K562 (cell line): ENCODE data around the gene ZNF24. TPM values are rescaled to one million over a fixed set of nuclear protein-coding genes. Genes with fewer than 3 reads are reported as not detected.

Experiments used
- ADNP ChIP-seq: fragments of 200-800 bp; sonication (Bioruptor generic); IDR thresholded peaks from 2 replicates; pipeline ENCODE4 v1.6.1; 2016; ENCODE audit warnings: missing genetic modification characterization, missing compliant biosample characterization
- CXXC5 ChIP-seq: fragments of 250-450 bp; sonication (Bioruptor Pico); IDR thresholded peaks from 2 replicates; pipeline ENCODE4 v1.8.0; 2022; ENCODE audit warnings: inconsistent platforms, mild to moderate bottlenecking, moderate library complexity
- ETV5 ChIP-seq: sonication (generic); formaldehyde crosslinking; IDR thresholded peaks from 2 replicates; pipeline ENCODE4 v1.4.0; 2020; ENCODE audit warnings: low read depth, mild to moderate bottlenecking, missing genetic modification reagents
- FOXM1 ChIP-seq, 2 experiments: fragments of 450-650 bp in 1 of 2; sonication (generic) in 1 of 2; formaldehyde crosslinking in 1 of 2; IDR thresholded peaks; 2 replicates each; pipeline versions ENCODE4 v1.6.1 to v1.9.0; 2017 to 2022; ENCODE audit warnings: low read depth in 2 of 2, mild to moderate bottlenecking in 2 of 2, missing genetic modification reagents in 1 of 2, moderate library complexity in 1 of 2
- FUS ChIP-seq: fragments of 200-400 bp; formaldehyde crosslinking; optimal IDR thresholded peaks from 2 replicates; pipeline ENCODE3; 2017; ENCODE audit warnings: low read depth, low read length
- HMGN3 ChIP-seq: IDR thresholded peaks from 2 replicates; pipeline ENCODE4 v1.6.1; 2011; ENCODE audit warnings: borderline replicate concordance, low read depth, mild to moderate bottlenecking, mixed read lengths, low read length; ENCODE audit not compliant: insufficient read length; ENCODE audit errors: extremely low read depth
- HNRNPK ChIP-seq: fragments of 200-400 bp; formaldehyde crosslinking; IDR thresholded peaks from one replicate; pipeline ENCODE4 v1.6.1; 2018; ENCODE audit warnings: mild to moderate bottlenecking, low read depth, low read length; ENCODE audit not compliant: poor library complexity, severe bottlenecking
- MYNN ChIP-seq, 2 experiments: sonication (generic); formaldehyde crosslinking in 1 of 2; IDR thresholded peaks; 2 replicates each; pipeline versions ENCODE4 v1.5.0 to v1.6.1; 2016 to 2020; ENCODE audit warnings: antibody characterized with exemption in 1 of 2, missing genetic modification reagents in 1 of 2
- NFIX ChIP-seq: fragments of 250-450 bp; sonication (Bioruptor Pico); IDR thresholded peaks from 2 replicates; pipeline ENCODE4 v1.4.0; 2020; ENCODE audit warnings: low read depth, mild to moderate bottlenecking, moderate library complexity
- ZC3H11A ChIP-seq: IDR thresholded peaks from 2 replicates; pipeline ENCODE4 v1.6.1; 2012; ENCODE audit warnings: low read depth, low read length, improper control_type of control experiment
- ZC3H8 ChIP-seq: fragments of 450-650 bp; IDR thresholded peaks from 2 replicates; pipeline ENCODE4 v1.6.1; 2017
- ZKSCAN1 ChIP-seq: fragments of 150-350 bp; IDR thresholded peaks from 2 replicates; pipeline ENCODE4 v1.6.1; 2016; ENCODE audit warnings: low read depth, low read length
- ZNF282 ChIP-seq: sonication (generic); formaldehyde crosslinking; IDR thresholded peaks from 2 replicates; pipeline ENCODE4 v1.8.1; 2023; ENCODE audit warnings: missing genetic modification reagents
- ZNF354B ChIP-seq: fragments of 250-450 bp; sonication (Bioruptor Pico); IDR thresholded peaks from 2 replicates; pipeline ENCODE4 v1.4.0; 2020
- ZNF644 ChIP-seq: fragments of 200-800 bp; sonication (Bioruptor generic); IDR thresholded peaks from 2 replicates; pipeline ENCODE4 v1.6.1; 2016; ENCODE audit warnings: low read depth, missing genetic modification characterization, missing compliant biosample characterization
- ZNF707 ChIP-seq: fragments of 250-450 bp; sonication (Bioruptor Pico); conservative IDR thresholded peaks from 2 replicates; pipeline ENCODE4 v1.8.0; 2022; ENCODE audit warnings: inconsistent platforms, mild to moderate bottlenecking, moderate library complexity
- ZNF717 ChIP-seq: fragments of 250-450 bp; sonication (Bioruptor Pico); IDR thresholded peaks from 2 replicates; pipeline ENCODE4 v1.5.0; 2021
- polyA plus RNA-seq, 8 experiments: library from polyadenylated mRNA; depleted of rRNA in 4 of 8; stranded (reverse) in 5 of 8; unstranded in 3 of 8; fragments of >200 nt; fragmentation: Nextera tagmentation in 2 of 8; fragmentation: Illumina TruSeq in 1 of 8; extraction: Ambion mirVana in 2 of 8; extraction: Trizol in 1 of 8; gene quantifications; 2 replicates each; pipeline versions ENCODE4 v1.2.1 to v1.2.3, GENCODE V29; 2011 to 2014; ENCODE audit warnings: inconsistent platforms in 1 of 8, missing spikeins in 1 of 8
- total RNA-seq, 7 experiments: library from RNA; depleted of rRNA in 6 of 7; stranded (reverse); fragments of >200 nt in 6 of 7; fragmentation: Illumina TruSeq in 2 of 7; extraction: Trizol in 2 of 7; gene quantifications; 2 replicates each; pipeline versions ENCODE4 v1.2.1 to v1.2.3, GENCODE V29; 2011 to 2021; ENCODE audit warnings: low replicate concordance in 1 of 7
- TF ChIP-seq, protein P1 (sequence below): fragments of 450-650 bp; IDR thresholded peaks from 2 replicates; pipeline ENCODE4 v1.6.1; 2016; ENCODE audit warnings: mild to moderate bottlenecking, moderate library complexity

Gene ZNF24
- total and polyA plus RNA-seq, 9 of the 15 experiments (the other 6 are each of a cell fraction or from before 2014, with no cell fraction given) = 35.7 to 72.8 (median 54.1) TPM

DNA sequence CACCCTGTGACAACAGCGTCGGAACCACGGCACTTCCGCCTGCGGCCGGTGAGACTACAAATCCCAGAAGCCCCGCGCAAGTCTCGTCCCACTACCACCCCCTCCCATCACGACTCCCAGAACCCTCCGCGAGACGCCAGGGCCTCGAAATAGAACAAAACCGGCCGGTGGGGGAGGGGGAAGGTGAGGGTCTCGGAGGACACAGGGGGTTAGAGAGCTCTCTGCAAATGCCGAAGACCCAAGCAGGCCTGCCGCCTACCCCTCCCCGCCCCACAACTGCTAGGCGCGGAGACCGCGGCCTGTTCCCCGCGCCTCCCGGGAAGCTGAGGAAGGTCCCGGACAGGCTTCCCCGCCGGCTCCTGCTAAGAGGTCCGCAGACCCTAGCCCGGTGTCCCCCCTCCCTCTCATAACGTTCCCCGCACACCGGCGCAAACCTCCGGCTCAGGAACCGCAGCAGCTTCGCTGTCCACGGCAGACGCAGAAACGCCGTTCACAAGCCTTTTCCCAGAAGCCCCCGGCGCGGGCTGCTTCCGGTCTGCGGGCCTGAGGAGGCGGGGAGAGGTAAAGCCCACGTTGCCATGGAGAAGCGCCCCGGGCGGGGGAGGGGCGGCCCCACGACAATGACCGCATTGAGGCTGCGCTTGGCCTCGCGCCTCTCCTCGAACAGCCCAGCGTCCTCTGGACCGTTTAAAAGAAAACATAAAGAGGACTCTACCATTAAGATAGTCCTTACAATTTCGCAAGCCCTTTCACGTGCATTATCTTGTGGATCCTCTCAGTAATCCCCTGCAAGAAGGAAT lies at the start of gene ZNF24 (continued):
- TF ChIP-seq, protein P1, sequence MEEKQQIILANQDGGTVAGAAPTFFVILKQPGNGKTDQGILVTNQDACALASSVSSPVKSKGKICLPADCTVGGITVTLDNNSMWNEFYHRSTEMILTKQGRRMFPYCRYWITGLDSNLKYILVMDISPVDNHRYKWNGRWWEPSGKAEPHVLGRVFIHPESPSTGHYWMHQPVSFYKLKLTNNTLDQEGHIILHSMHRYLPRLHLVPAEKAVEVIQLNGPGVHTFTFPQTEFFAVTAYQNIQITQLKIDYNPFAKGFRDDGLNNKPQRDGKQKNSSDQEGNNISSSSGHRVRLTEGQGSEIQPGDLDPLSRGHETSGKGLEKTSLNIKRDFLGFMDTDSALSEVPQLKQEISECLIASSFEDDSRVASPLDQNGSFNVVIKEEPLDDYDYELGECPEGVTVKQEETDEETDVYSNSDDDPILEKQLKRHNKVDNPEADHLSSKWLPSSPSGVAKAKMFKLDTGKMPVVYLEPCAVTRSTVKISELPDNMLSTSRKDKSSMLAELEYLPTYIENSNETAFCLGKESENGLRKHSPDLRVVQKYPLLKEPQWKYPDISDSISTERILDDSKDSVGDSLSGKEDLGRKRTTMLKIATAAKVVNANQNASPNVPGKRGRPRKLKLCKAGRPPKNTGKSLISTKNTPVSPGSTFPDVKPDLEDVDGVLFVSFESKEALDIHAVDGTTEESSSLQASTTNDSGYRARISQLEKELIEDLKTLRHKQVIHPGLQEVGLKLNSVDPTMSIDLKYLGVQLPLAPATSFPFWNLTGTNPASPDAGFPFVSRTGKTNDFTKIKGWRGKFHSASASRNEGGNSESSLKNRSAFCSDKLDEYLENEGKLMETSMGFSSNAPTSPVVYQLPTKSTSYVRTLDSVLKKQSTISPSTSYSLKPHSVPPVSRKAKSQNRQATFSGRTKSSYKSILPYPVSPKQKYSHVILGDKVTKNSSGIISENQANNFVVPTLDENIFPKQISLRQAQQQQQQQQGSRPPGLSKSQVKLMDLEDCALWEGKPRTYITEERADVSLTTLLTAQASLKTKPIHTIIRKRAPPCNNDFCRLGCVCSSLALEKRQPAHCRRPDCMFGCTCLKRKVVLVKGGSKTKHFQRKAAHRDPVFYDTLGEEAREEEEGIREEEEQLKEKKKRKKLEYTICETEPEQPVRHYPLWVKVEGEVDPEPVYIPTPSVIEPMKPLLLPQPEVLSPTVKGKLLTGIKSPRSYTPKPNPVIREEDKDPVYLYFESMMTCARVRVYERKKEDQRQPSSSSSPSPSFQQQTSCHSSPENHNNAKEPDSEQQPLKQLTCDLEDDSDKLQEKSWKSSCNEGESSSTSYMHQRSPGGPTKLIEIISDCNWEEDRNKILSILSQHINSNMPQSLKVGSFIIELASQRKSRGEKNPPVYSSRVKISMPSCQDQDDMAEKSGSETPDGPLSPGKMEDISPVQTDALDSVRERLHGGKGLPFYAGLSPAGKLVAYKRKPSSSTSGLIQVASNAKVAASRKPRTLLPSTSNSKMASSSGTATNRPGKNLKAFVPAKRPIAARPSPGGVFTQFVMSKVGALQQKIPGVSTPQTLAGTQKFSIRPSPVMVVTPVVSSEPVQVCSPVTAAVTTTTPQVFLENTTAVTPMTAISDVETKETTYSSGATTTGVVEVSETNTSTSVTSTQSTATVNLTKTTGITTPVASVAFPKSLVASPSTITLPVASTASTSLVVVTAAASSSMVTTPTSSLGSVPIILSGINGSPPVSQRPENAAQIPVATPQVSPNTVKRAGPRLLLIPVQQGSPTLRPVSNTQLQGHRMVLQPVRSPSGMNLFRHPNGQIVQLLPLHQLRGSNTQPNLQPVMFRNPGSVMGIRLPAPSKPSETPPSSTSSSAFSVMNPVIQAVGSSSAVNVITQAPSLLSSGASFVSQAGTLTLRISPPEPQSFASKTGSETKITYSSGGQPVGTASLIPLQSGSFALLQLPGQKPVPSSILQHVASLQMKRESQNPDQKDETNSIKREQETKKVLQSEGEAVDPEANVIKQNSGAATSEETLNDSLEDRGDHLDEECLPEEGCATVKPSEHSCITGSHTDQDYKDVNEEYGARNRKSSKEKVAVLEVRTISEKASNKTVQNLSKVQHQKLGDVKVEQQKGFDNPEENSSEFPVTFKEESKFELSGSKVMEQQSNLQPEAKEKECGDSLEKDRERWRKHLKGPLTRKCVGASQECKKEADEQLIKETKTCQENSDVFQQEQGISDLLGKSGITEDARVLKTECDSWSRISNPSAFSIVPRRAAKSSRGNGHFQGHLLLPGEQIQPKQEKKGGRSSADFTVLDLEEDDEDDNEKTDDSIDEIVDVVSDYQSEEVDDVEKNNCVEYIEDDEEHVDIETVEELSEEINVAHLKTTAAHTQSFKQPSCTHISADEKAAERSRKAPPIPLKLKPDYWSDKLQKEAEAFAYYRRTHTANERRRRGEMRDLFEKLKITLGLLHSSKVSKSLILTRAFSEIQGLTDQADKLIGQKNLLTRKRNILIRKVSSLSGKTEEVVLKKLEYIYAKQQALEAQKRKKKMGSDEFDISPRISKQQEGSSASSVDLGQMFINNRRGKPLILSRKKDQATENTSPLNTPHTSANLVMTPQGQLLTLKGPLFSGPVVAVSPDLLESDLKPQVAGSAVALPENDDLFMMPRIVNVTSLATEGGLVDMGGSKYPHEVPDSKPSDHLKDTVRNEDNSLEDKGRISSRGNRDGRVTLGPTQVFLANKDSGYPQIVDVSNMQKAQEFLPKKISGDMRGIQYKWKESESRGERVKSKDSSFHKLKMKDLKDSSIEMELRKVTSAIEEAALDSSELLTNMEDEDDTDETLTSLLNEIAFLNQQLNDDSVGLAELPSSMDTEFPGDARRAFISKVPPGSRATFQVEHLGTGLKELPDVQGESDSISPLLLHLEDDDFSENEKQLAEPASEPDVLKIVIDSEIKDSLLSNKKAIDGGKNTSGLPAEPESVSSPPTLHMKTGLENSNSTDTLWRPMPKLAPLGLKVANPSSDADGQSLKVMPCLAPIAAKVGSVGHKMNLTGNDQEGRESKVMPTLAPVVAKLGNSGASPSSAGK = peak; percentile 82
- TF ChIP-seq ZKSCAN1 (peak; percentile 38; the same call in 1 of the 2 replicates), MYNN (IDR thresholded peaks at IDR 0.05) (no peak), MYNN (CRISPR knock-in tag; IDR thresholded peaks at IDR 0.05) (no peak), ZNF717 (CRISPR knock-in tag) (no peak), FOXM1 (IDR thresholded peaks at IDR 0.05; ENCODE audit: low read depth) (peak; percentile 93), FOXM1 (CRISPR knock-in tag; IDR thresholded peaks at IDR 0.05; ENCODE audit: low read depth) (peak; percentile 68; the same call in 1 of the 2 replicates), HNRNPK (no peak), ZNF354B (CRISPR knock-in tag) (no peak), ZC3H8 (no peak), ZNF644 (tag) (peak; percentile 64), HMGN3 (peak; percentile 76), ZNF707 (CRISPR knock-in tag) (no peak), CXXC5 (CRISPR knock-in tag) (peak; percentile 99), ZNF282 (CRISPR knock-in tag) (no peak), ZC3H11A (no peak), FUS (no peak), NFIX (no peak), ADNP (tag) (no peak), ETV5 (CRISPR knock-in tag) (peak; percentile 94)
